Kidney (tissue), 14 donors: ENCODE data around the gene RFPL3. TPM values are rescaled to one million over a fixed set of nuclear protein-coding genes. Genes with fewer than 3 reads are reported as not detected.
A peak's percentile ranks its signal among the peaks of the same experiment; 100 is the strongest.

Experiments
- DNase-seq, 5 donors: peaks; one replicate each; pipeline ENCODE4 v3.0.0-alpha.2; 2013 to 2020
- FAIRE-seq: peaks from 2 replicates; lab custom pipeline; 2012; peaks lifted over from hg19 to GRCh38; lab: Jason Lieb, UNC
- H3K27ac ChIP-seq, 2 donors: one replicate each; pipeline ENCODE4 v1.7.0; 2013; ENCODE audit warnings: low read depth in 2 of 2, low read length in 2 of 2, inconsistent platforms in 1 of 2
- H3K27me3 ChIP-seq: one replicate; pipeline ENCODE4 v1.7.1; 2013; ENCODE audit warnings: low read length, inconsistent platforms; ENCODE audit not compliant: control insufficient read depth, insufficient read depth
- H3K36me3 ChIP-seq, 3 donors: one replicate each; pipeline versions ENCODE4 v1.7.0 to v1.7.1; 2013; ENCODE audit warnings: low read length in 3 of 3, control low read depth in 1 of 3, inconsistent platforms in 1 of 3; ENCODE audit not compliant: insufficient read depth in 3 of 3, control insufficient read depth in 2 of 3
- H3K4me1 ChIP-seq, 3 donors: one replicate each; pipeline versions ENCODE4 v1.7.0 to v1.7.1; 2013; ENCODE audit warnings: low read length in 3 of 3, inconsistent platforms in 1 of 3, low read depth in 1 of 3; ENCODE audit not compliant: control insufficient read depth in 2 of 3, insufficient read depth in 2 of 3
- H3K4me3 ChIP-seq, 3 donors: one replicate each; pipeline versions ENCODE4 v1.7.0 to v1.8.1; 2013; ENCODE audit warnings: low read length in 3 of 3, control low read depth in 1 of 3, inconsistent platforms in 1 of 3
- H3K9ac ChIP-seq, 3 donors: one replicate each; pipeline versions ENCODE4 v1.7.0 to v1.7.1; 2013; ENCODE audit warnings: low read length in 3 of 3, control low read depth in 1 of 3, inconsistent platforms in 1 of 3
- H3K9me3 ChIP-seq, 3 donors: one replicate each; pipeline versions ENCODE4 v1.7.0 to v1.7.1; 2013; ENCODE audit warnings: low read length in 3 of 3, control low read depth in 1 of 3, inconsistent platforms in 1 of 3; ENCODE audit not compliant: control insufficient read depth in 2 of 3, insufficient read depth in 1 of 3
- intact Hi-C: fragments of 100-400 bp; cut with DNase I; formaldehyde crosslinking; loops from one replicate; pipeline ENCODE4 v1.11.1; 2022
- polyA plus RNA-seq: library from polyadenylated mRNA; stranded (reverse); fragments of 350-450 nt; fragmentation: Illumina TruSeq; extraction: RNeasy Lipid Tissue Mini Kit (QIAGEN cat#74804); gene quantifications from one replicate; pipeline ENCODE4 v1.2.3, GENCODE V29; 2014; ENCODE audit warnings: low read depth, low replicate concordance; ENCODE audit not compliant: insufficient read depth
- total RNA-seq: library from RNA; stranded (reverse); fragmentation: NEBNext Ultra II Directional; extraction: Animal tissue kit (Norgen Biotek cat#: 25700); gene quantifications from one replicate; pipeline ENCODE4 v1.2.1, GENCODE V29; 2021
- TF ChIP-seq, protein P1 (sequence below): IDR thresholded peaks from 3 replicates; pipeline ENCODE4 v1.5.1; 2012; ENCODE audit warnings: mild to moderate bottlenecking, moderate library complexity, borderline replicate concordance; ENCODE audit not compliant: insufficient read depth; ENCODE audit errors: extremely low read depth
- donor health status: control.
- donor health status: control.
- donor health status: control.
- donor health status: control.
- donor health status: control.
- donor health status: DM: yes; HTN: yes; CAD: no.
- donor health status: Normal renal cell carcinoma (clear cell type).

RFPL3 gene
- total and polyA plus RNA-seq, 2 donors from 2014 or later = not detected

GRCh38 chr22:32375678-32376450 is 18.2 kb downstream of the RFPL3 start:
- DNase-seq (no peak), FAIRE-seq (no peak)
- H3K36me3 ChIP-seq = no peaks in the 10 kb centered on the region

DNA sequence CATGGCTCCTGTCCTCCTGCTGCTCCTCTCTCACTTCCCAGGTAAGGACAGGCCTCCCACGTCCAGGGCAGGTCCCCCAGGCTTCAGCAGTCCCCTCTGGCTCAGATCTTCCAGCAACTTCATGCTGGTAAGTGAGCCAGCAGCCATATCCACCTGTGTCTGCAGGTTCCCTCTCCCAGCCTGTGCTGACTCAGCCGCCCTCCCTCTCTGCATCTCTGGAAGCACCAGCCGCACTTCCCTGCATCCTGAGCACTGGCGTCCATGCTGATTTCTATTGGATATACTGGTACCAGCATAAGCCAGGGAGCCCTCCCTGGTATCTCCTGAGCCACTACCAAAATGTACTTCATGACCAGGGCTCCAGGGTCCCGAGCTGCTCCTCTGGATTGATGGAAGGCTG is 19.0 kb downstream of the RFPL3 start:
- TF ChIP-seq, protein P1, sequence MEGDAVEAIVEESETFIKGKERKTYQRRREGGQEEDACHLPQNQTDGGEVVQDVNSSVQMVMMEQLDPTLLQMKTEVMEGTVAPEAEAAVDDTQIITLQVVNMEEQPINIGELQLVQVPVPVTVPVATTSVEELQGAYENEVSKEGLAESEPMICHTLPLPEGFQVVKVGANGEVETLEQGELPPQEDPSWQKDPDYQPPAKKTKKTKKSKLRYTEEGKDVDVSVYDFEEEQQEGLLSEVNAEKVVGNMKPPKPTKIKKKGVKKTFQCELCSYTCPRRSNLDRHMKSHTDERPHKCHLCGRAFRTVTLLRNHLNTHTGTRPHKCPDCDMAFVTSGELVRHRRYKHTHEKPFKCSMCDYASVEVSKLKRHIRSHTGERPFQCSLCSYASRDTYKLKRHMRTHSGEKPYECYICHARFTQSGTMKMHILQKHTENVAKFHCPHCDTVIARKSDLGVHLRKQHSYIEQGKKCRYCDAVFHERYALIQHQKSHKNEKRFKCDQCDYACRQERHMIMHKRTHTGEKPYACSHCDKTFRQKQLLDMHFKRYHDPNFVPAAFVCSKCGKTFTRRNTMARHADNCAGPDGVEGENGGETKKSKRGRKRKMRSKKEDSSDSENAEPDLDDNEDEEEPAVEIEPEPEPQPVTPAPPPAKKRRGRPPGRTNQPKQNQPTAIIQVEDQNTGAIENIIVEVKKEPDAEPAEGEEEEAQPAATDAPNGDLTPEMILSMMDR = no peak
- DNase-seq = no peak
- H3K4me1 ChIP-seq = no peaks in the 10 kb centered on the region
- H3K27ac ChIP-seq = no peak overlapping the region
- H3K4me3 ChIP-seq = no peak overlapping the region
- no peak overlapping the region for H3K9ac ChIP-seq
- H3K27me3 ChIP-seq = no peaks in the 10 kb centered on the region
- no peaks in the 10 kb centered on the region for H3K36me3 ChIP-seq
- no peak for FAIRE-seq
- intact Hi-C loops = no loop called here
- no peaks in the 10 kb centered on the region for H3K9me3 ChIP-seq

More at GRCh38 chr22:32375678-32376450, 18.2 kb downstream of the RFPL3 start:
- Histone ChIP-seq H3K4me1 (no peaks in the 10 kb centered on the region), H3K4me3 (no peak overlapping the region), H3K27ac (no peak overlapping the region), H3K9me3 (no peaks in the 10 kb centered on the region), H3K9ac (no peak overlapping the region), H3K27me3 (no peaks in the 10 kb centered on the region)
- intact Hi-C loops = no loop called here
- TF ChIP-seq, protein P1 = no peak

- FAIRE-seq = no peak
- Histone ChIP-seq H3K4me1 (no peaks in the 10 kb centered on the region), H3K27me3 (no peaks in the 10 kb centered on the region), H3K36me3 (no peaks in the 10 kb centered on the region), H3K9ac (no peak overlapping the region), H3K27ac (no peak overlapping the region), H3K9me3 (no peaks in the 10 kb centered on the region), H3K4me3 (no peak overlapping the region)
- intact Hi-C loops = no loop called here
- peak in 2 of 5 donors; percentile 40 to 46 for DNase-seq
- TF ChIP-seq, protein P1 = peak; percentile 55
Measured at GRCh38 chr22:32378707-32379272, 21.1 kb downstream of the RFPL3 start.
